H4 (cell line): Measurements from ENCODE around the gene WDFY1. TPM values are rescaled to one million over a fixed set of nuclear protein-coding genes. Genes with fewer than 3 reads are reported as not detected.

ENCODE experiments used
- DNase-seq: peaks from one replicate; pipeline ENCODE4 v3.0.0-alpha.2; 2015; ENCODE audit warnings: low spot score
- total RNA-seq: library from RNA; depleted of rRNA; stranded (reverse); fragments of >200 nt; shearing (Covaris generic); gene quantifications from 2 replicates; pipeline ENCODE4 v1.2.3, GENCODE V29; 2014

Gene WDFY1
- total RNA-seq, 1 experiment from 2014 or later: 23.7 TPM

- DNase-seq: peak; percentile 53
Observed at GRCh38 chr2:223930103-223930976, 14.8 kb downstream of the WDFY1 start.

GRCh38 chr2:223929571-223930102, 15.5 kb downstream of the WDFY1 start:
- no peak for DNase-seq

GRCh38 chr2:223928113-223929006, 16.8 kb downstream of the WDFY1 start:
- DNase-seq: no peak

GRCh38 chr2:223925106-223925505, 20.0 kb downstream of the WDFY1 start:
- no peak for DNase-seq

GRCh38 chr2:223923976-223924375, 21.2 kb downstream of the WDFY1 start:
- no peak for DNase-seq

GRCh38 chr2:223922308-223922707, 22.8 kb downstream of the WDFY1 start:
- no peak for DNase-seq

- DNase-seq: no peak
Observed at GRCh38 chr2:223921204-223921603, 23.9 kb downstream of the WDFY1 start.

- DNase-seq: no peak
Observed at GRCh38 chr2:223920109-223920508, 25.0 kb downstream of the WDFY1 start.

- no peak for DNase-seq
Observed at GRCh38 chr2:223918671-223919134, 26.4 kb downstream of the WDFY1 start.

GRCh38 chr2:223916181-223916920, 28.8 kb downstream of the WDFY1 start:
- no peak for DNase-seq

- no peak for DNase-seq
Observed at GRCh38 chr2:223915071-223915470, 30.1 kb downstream of the WDFY1 start.

GRCh38 chr2:223914324-223914723, 30.8 kb downstream of the WDFY1 start:
- no peak for DNase-seq

GRCh38 chr2:223909001-223909741, 36.0 kb downstream of the WDFY1 start:
- DNase-seq: no peak

GRCh38 chr2:223908304-223908998, 36.7 kb downstream of the WDFY1 start:
- DNase-seq: no peak

- DNase-seq: no peak
Observed at GRCh38 chr2:223905996-223906395, 39.1 kb downstream of the WDFY1 start.

- no peak for DNase-seq
Observed at GRCh38 chr2:223901854-223902253, 43.3 kb downstream of the WDFY1 start.

- no peak for DNase-seq
Observed at GRCh38 chr2:223901311-223901710, 43.8 kb downstream of the WDFY1 start.

- no peak for DNase-seq
Observed at GRCh38 chr2:223900531-223900930, 44.6 kb downstream of the WDFY1 start.

GRCh38 chr2:223900066-223900465, 45.1 kb downstream of the WDFY1 start:
- no peak for DNase-seq

- DNase-seq: no peak
Observed at GRCh38 chr2:223897669-223898330, 47.3 kb downstream of the WDFY1 start.
